ENCODE results near the gene ASTN2. TPM values are rescaled to one million over a fixed set of nuclear protein-coding genes. Genes with fewer than 3 reads are reported as not detected.

Gene ASTN2
- total and polyA plus RNA-seq, 9 of the 15 experiments (the other 6 are each of a cell fraction or from before 2014, with no cell fraction given), result 0.56 to 3.5 (median 1.9) TPM

- TF ChIP-seq KLF13 (tag; IDR thresholded peaks at IDR 0.05; ENCODE audit: borderline replicate concordance, low read depth) (no peak), SNIP1 (IDR thresholded peaks at IDR 0.05; ENCODE audit: low read depth) (no peak), SRSF7 (optimal IDR thresholded peaks at IDR 0.05; ENCODE audit: low read depth, low read length) (no peak), ARHGAP35 (IDR thresholded peaks at IDR 0.05; ENCODE audit: partially characterized antibody) (no peak), E2F6 (IDR thresholded peaks at IDR 0.05; ENCODE audit: borderline replicate concordance in 1 of 2, extremely low read depth in 1 of 2, insufficient read depth in 1 of 2, insufficient read length in 1 of 2, low read depth in 1 of 2, low read length in 1 of 2, poor library complexity in 1 of 2, severe bottlenecking in 1 of 2) (no peak), ZNF507 (tag; conservative IDR thresholded peaks at IDR 0.05) (no peak), ZNF316 (IDR thresholded peaks at IDR 0.05) (no peak), ZNF277 (CRISPR knock-in tag; IDR thresholded peaks at IDR 0.05; ENCODE audit: borderline replicate concordance) (no peak), PTBP1 (IDR thresholded peaks at IDR 0.05; ENCODE audit: low read depth, low read length) (no peak), CBFB (CRISPR knock-in tag; IDR thresholded peaks at IDR 0.05) (no peak), BHLHE40 (IDR thresholded peaks at IDR 0.05; ENCODE audit: low read length) (no peak), DACH1 (IDR thresholded peaks at IDR 0.05; ENCODE audit: partially characterized antibody) (no peak)
- TF ChIP-seq, protein P1, sequence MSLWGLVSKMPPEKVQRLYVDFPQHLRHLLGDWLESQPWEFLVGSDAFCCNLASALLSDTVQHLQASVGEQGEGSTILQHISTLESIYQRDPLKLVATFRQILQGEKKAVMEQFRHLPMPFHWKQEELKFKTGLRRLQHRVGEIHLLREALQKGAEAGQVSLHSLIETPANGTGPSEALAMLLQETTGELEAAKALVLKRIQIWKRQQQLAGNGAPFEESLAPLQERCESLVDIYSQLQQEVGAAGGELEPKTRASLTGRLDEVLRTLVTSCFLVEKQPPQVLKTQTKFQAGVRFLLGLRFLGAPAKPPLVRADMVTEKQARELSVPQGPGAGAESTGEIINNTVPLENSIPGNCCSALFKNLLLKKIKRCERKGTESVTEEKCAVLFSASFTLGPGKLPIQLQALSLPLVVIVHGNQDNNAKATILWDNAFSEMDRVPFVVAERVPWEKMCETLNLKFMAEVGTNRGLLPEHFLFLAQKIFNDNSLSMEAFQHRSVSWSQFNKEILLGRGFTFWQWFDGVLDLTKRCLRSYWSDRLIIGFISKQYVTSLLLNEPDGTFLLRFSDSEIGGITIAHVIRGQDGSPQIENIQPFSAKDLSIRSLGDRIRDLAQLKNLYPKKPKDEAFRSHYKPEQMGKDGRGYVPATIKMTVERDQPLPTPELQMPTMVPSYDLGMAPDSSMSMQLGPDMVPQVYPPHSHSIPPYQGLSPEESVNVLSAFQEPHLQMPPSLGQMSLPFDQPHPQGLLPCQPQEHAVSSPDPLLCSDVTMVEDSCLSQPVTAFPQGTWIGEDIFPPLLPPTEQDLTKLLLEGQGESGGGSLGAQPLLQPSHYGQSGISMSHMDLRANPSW (CRISPR knock-in tag; IDR thresholded peaks at IDR 0.05), result no peak
- CTCF ChIA-PET (ENCODE audit: low intra/inter-chr PET ratio), result no interaction called here
Measured at GRCh38 chr9:116940614-116941215, 474.1 kb downstream of the ASTN2 start.

More at GRCh38 chr9:116940614-116941215, 474.1 kb downstream of the ASTN2 start:
- BruUV-seq (replicated peaks), result no TSS peak
- no peaks in the 10 kb centered on the region for H3K79me2 ChIP-seq (ENCODE audit: control insufficient read depth, insufficient read depth, low read length)
- no peak for DNase-seq (ENCODE audit: extremely low read depth in 1 of 4, low spot score in 3 of 4)
- no peaks in the 10 kb centered on the region for H3K9me1 ChIP-seq (ENCODE audit: control insufficient read depth, insufficient read depth, low read length)
- no peak overlapping the region for H3K4me2 ChIP-seq (ENCODE audit: insufficient read depth, low read length)
- no peak overlapping the region for H3K27ac ChIP-seq (ENCODE audit: extremely low read depth, low read depth, low read length)
- POLR2A ChIA-PET, result interaction anchor here (0.6 to 1.3 kb wide), 2 partner anchors 19 to 26 kb away, joined by 3 read pairs; no protein-coding TSS in a partner anchor
- no peak for ATAC-seq
- no peak for FAIRE-seq
- WGBS (ENCODE audit: insufficient coverage, low coverage, missing lambda C conversion rate), result 4% methylated on average over 4 of the region's 4 CpGs
- H3K9ac ChIP-seq (ENCODE audit: insufficient read depth in 1 of 2, low read depth in 2 of 2, low read length in 2 of 2), result no peak overlapping the region
- H3K4me3 ChIP-seq, result no peak overlapping the region
- in situ Hi-C loops (cut with MboI) (no loop called here), intact Hi-C loops (cut with micrococcal nuclease) (no loop called here)
- no peak overlapping the region for H2AFZ ChIP-seq (ENCODE audit: low read depth, low read length)
- no peaks in the 10 kb centered on the region for H3K4me1 ChIP-seq (replicated peaks in 1 of 2; ENCODE audit: control insufficient read depth in 2 of 2, insufficient read depth in 2 of 2, low read length in 2 of 2)
- no peaks in the 10 kb centered on the region for H4K20me1 ChIP-seq (replicated peaks; ENCODE audit: control insufficient read depth, insufficient read depth, low read length)
- H3K9me3 ChIP-seq (replicated peaks; ENCODE audit: control insufficient read depth, insufficient read depth, low read depth, low read length), result no peaks in the 10 kb centered on the region; the same call in 1 of the 2 replicates
- no peaks in the 10 kb centered on the region for H3K27me3 ChIP-seq (ENCODE audit: control insufficient read depth in 2 of 2, insufficient read depth in 2 of 2, low read length in 2 of 2)
- no peaks in the 10 kb centered on the region for H3K36me3 ChIP-seq (ENCODE audit: control insufficient read depth, insufficient read depth, low read length)

Data from K562 (cell line).